ENCODE results near the gene UIMC1. TPM values are rescaled to one million over a fixed set of nuclear protein-coding genes. Genes with fewer than 3 reads are reported as not detected.

UIMC1 gene
- total RNA-seq, 1 experiment from 2014 or later, result 46.8 TPM

- intact Hi-C loops (cut with micrococcal nuclease; ENCODE audit: unreplicated experiment), result no loop called here
- CTCF ChIA-PET, result no interaction called here
Measured at GRCh38 chr5:177008716-177009115, 2.1 kb upstream of the UIMC1 start.

GRCh38 chr5:177005619-177006264, 837 bp downstream of the UIMC1 start:
- POLR2A ChIA-PET (ENCODE audit: low non-redundant PET), result no interaction called here
- Histone ChIP-seq H3K27me3 (replicated peaks; ENCODE audit: insufficient read depth, low read depth, low read length, poor library complexity) (no peaks in the 10 kb centered on the region), H3K27ac (ENCODE audit: low read depth, low read length, poor library complexity, severe bottlenecking) (peak overlapping the region; percentile 94), H3K9me3 (ENCODE audit: low read depth, low read length, poor library complexity, severe bottlenecking) (no peaks in the 10 kb centered on the region), H3K4me1 (ENCODE audit: insufficient read depth, low read length, poor library complexity, severe bottlenecking) (peaks cover 19% of the 10 kb centered on the region), H3K4me3 (ENCODE audit: low read depth, low read length, poor library complexity, severe bottlenecking) (peak overlapping the region; percentile 79), H3K36me3 (ENCODE audit: insufficient read depth, low read length, poor library complexity, severe bottlenecking) (no peaks in the 10 kb centered on the region)
- CTCF ChIA-PET, result interaction anchor here (1.0 to 1.2 kb wide), 2 partner anchors 87 to 345 kb away, joined by 3 read pairs; no protein-coding TSS in a partner anchor
- BruUV-seq (replicated peaks), result no TSS peak
- peak; percentile 72 for DNase-seq (ENCODE audit: low spot score)
- TF ChIP-seq CTCF (conservative IDR thresholded peaks at IDR 0.05; ENCODE audit: low read depth, low read length) (peak; percentile 48), EZH2 (IDR thresholded peaks at IDR 0.05; ENCODE audit: borderline replicate concordance, low read depth, low read length, poor library complexity, severe bottlenecking) (no peak)
- intact Hi-C loops (cut with micrococcal nuclease; ENCODE audit: unreplicated experiment), result no loop called here

More at GRCh38 chr5:177008716-177009115, 2.1 kb upstream of the UIMC1 start:
- H3K36me3 ChIP-seq (ENCODE audit: insufficient read depth, low read length, poor library complexity, severe bottlenecking), result no peaks in the 10 kb centered on the region
- no TSS peak for BruUV-seq (replicated peaks)
- DNase-seq (ENCODE audit: low spot score), result no peak
- H3K27me3 ChIP-seq (replicated peaks; ENCODE audit: insufficient read depth, low read depth, low read length, poor library complexity), result no peaks in the 10 kb centered on the region
- H3K4me3 ChIP-seq (ENCODE audit: low read depth, low read length, poor library complexity, severe bottlenecking), result no peak overlapping the region
- H3K4me1 ChIP-seq (ENCODE audit: insufficient read depth, low read length, poor library complexity, severe bottlenecking), result peaks cover 18% of the 10 kb centered on the region
- TF ChIP-seq EZH2 (IDR thresholded peaks at IDR 0.05; ENCODE audit: borderline replicate concordance, low read depth, low read length, poor library complexity, severe bottlenecking) (no peak), CTCF (conservative IDR thresholded peaks at IDR 0.05; ENCODE audit: low read depth, low read length) (no peak)
- H3K9me3 ChIP-seq (ENCODE audit: low read depth, low read length, poor library complexity, severe bottlenecking), result no peaks in the 10 kb centered on the region
- POLR2A ChIA-PET (ENCODE audit: low non-redundant PET), result no interaction called here
- no peak overlapping the region for H3K27ac ChIP-seq (ENCODE audit: low read depth, low read length, poor library complexity, severe bottlenecking)

GRCh38 chr5:177004961-177005360, 1.6 kb downstream of the UIMC1 start:
- DNase-seq (ENCODE audit: low spot score), result no peak
- ChIA-PET POLR2A (ENCODE audit: low non-redundant PET) (interaction anchor here (0.6 kb wide), 1 partner anchor 132 kb away, joined by 8 read pairs; no protein-coding TSS in a partner anchor), CTCF (interaction anchor here (1.2 kb wide), 1 partner anchor 344 kb away, joined by 3 read pairs; no protein-coding TSS in a partner anchor)
- Histone ChIP-seq H3K27me3 (replicated peaks; ENCODE audit: insufficient read depth, low read depth, low read length, poor library complexity) (no peaks in the 10 kb centered on the region), H3K4me3 (ENCODE audit: low read depth, low read length, poor library complexity, severe bottlenecking) (peak overlapping the region; percentile 79), H3K9me3 (ENCODE audit: low read depth, low read length, poor library complexity, severe bottlenecking) (no peaks in the 10 kb centered on the region), H3K4me1 (ENCODE audit: insufficient read depth, low read length, poor library complexity, severe bottlenecking) (peaks cover 19% of the 10 kb centered on the region), H3K36me3 (ENCODE audit: insufficient read depth, low read length, poor library complexity, severe bottlenecking) (no peaks in the 10 kb centered on the region), H3K27ac (ENCODE audit: low read depth, low read length, poor library complexity, severe bottlenecking) (no peak overlapping the region)
- BruUV-seq (replicated peaks), result no TSS peak
- TF ChIP-seq CTCF (conservative IDR thresholded peaks at IDR 0.05; ENCODE audit: low read depth, low read length) (no peak), EZH2 (IDR thresholded peaks at IDR 0.05; ENCODE audit: borderline replicate concordance, low read depth, low read length, poor library complexity, severe bottlenecking) (no peak)
- intact Hi-C loops (cut with micrococcal nuclease; ENCODE audit: unreplicated experiment), result no loop called here

Data from A673 (cell line).